HG03469 (cell line): ENCODE measurements around the gene ZIC4.
A peak's percentile ranks its signal among the peaks of the same experiment; 100 is the strongest.

Experiments used
- ATAC-seq: cut with Tn5 transposase; IDR thresholded peaks from one replicate; pipeline ENCODE4 v1.9.1; 2021; ENCODE audit warnings: mild to moderate bottlenecking, moderate library complexity, moderate number of reproducible peaks; ENCODE audit not compliant: unreplicated experiment

ZIC4 gene

DNA sequence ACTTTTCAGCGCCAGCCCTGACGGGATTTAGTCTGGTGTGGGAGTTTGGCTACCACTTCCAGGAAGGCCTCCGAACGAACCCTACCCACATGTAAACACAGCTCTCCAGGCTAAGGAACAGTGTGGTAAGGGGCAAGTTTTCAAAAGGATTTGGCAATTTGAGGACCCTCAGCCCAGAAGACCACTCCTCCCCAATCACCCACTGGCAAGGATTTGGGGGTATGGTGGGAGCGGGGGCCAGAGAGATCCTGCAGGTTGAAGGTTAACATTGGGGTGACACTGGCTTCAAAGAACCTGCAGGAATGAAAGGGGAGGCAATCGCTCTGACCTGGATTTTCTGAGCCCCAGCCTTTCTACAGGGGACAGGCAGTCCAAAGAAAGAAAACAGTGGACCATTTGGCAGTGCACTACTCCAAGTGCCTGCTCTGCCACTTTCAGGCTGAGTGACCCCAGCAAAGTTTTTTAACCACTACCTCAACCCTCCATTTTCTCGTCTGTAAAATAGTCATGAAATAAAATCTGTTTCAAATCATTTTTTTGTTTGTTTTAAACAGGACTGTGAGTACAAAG, 34.5 kb downstream of the ZIC4 start:
- no peak for ATAC-seq

DNA sequence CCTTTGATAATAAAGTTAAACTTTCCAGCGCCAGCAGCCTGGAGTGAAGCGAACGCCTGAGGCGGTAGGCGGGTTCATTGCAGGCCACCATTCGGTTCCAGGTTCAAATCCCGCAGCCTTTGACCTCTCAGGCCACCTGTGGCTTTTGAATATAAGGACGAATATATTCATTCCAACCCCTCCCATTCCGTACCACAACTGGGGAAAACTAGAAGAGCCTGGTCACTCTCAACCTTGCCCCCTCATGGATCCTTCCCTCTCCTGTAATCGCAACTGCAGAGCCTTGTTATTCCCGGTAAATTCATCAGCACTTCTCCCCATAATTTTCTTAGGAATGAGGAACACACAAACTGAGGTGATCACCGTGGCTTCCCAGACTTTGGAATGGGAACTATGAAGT, 35.2 kb downstream of the ZIC4 start:
- no peak for ATAC-seq

DNA sequence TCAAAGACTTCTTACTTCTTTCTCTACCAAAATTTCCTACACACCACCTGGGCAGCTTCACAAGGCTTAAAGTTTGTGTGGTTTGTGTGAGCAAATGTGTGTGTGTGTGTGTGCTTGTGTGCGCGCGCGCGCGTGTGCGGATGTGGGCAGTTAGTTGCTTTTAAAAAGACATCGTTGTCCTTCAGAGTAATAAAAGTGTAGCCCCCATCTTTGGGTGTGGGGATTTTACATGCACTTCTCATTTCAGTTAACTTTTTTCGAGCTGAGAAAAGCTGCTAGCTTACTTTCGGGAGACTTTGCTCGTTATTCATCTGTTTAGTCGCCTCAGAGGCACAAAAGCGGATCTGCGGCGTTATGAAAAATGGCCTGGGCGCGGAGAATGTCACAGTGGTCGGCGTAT, 36.0 kb downstream of the ZIC4 start:
- ATAC-seq, result no peak

DNA sequence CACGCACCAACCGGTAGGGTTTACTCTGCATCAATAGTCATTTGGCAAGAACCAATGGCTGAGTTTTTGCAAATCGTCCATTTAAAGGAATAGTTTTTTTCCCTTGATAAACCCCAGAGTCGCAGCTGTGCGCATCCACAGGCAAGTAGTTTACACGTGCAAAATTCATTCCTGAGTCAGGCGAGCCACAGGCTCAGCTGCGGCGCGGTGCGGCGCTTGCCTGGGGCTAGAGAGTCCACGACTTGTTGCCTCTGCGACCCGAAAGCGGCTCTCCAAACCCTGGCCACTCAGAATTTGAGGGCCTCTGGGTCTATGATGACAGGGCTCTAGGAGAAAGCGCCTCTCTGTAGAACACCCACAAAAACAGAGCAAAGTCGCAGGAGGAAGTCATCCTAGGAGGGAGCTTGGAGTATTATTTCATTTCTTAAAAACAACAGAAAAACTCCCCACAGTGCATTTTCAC, 36.7 kb downstream of the ZIC4 start:
- no peak for ATAC-seq

DNA sequence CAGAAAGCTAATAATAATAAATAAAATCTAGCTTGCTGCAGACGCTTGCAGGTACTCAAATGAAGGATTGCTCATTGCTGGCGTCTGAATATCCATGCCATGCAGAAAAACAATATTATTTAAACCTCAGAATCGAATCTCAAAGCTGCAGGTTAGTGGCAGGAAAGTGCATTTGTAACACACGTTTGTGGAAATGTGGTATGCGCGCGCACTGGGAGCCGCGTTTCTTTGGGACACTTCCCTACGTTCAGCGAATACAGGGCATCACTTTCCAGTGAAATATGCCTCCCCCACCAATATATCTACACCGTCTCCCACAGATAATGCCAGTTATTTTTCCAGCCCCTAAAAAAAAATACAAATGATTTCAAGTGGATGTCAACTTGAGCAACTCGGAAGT, 37.1 kb downstream of the ZIC4 start:
- no peak for ATAC-seq

DNA sequence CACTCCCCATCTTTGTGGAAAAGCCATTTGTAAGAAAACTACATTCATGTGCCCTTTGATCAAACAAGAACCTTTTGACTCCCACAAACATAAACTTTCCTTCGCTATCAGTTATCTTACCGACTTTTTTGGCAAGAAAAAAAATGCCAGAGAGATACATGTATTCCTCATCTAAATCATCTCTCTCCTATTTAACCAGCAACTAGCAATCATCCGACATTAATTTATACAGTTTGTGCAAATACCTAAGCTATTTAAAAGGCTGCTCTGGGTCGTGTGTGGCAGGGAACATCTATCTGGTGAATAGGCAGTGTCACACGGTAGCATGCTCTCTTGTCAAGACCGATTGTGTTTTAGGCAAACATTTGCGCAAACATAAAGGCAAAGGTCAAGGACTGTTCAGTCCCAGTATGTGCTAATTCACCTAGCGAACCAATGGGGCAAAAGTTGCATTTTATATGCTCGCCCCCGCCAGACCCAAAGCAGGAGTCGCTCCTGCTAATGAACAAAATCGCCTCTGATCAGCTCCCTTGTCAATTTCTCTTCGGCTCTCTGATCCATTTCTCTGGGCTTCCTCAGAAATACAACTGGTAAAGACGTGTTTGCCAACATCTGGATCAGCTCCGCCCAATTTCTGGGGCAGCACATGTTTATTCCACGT, 37.7 kb downstream of the ZIC4 start:
- ATAC-seq, result no peak

DNA sequence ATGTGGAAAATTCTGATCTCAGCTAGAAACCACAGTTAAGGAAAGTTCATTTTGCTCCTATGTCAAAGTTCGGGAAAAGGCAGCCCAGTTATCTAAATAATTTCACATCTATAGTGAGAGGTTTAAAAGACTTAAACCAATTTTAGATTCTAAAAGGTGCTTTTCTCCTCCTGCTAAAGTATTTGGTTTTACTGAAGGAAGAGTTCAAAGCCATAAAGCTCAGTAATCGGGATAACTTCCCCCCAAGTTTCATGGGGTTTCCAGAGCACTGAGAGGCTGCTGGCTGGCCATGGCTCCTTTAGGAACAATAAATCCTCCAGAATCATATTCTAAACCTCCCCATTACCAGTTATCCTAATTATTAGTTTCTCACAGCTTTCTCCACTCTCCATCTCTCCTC, 38.2 kb downstream of the ZIC4 start:
- no peak for ATAC-seq

DNA sequence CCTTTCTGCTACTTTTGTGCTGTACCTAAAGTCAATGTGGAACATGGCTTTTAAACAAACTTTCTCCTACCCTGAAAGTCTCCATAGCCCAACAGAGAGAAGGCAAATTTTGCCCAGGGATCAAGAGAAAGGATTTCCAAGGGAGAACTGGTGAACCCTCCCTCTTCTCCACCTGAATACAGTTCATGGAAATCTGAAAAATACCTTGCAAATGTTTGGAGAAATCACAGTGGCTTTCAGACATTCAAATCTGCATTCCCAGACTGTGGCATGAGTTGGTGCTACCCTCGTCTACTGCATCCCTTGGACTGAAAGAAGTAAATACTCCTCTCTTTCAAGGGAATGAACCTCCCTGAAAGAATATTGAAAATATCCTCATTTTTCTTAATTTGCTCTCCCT, 38.7 kb downstream of the ZIC4 start:
- no peak for ATAC-seq

DNA sequence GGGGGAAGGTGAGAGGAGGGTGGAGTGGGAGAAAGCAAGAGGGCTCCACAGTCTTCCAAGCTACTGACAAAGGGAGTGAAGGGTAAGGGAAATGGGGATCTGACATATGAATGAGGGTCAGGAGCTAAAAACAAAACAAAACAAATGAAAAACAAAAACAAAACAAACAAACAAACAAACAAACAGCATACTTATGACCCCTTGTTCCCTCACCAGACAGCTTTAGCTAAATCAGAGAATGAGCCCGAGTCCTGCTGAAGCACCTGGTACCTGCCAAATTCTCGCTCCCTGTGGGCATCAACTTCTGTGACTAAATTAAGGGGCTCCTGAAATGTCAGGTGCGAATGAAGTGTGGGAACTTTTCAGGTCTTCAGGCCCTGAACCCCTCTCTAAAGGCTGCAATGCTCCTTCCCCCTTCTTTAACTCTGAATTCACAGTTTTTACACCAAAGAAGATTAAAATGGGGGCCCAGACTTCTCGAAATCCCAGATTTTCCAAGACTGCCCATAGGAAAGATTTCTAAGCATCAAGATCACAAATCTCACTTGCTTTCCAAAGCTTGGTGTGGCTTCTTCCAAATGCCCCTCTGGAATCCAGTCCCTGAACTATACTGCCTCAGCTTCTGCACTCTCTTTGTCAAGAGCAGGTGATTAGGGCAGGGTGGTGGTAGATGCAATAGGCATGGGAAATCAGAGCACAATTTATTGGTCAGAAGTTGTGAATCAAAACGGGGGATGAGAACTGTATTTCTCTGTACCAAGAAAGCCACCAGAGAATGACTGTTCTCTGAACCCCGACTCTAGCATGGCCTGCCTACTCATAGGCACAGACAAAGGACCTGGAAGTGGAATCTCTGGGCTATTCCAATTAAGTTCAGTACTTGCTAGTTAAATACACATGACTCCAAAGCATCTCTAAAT, 40.9 kb downstream of the ZIC4 start:
- ATAC-seq, result no peak

DNA sequence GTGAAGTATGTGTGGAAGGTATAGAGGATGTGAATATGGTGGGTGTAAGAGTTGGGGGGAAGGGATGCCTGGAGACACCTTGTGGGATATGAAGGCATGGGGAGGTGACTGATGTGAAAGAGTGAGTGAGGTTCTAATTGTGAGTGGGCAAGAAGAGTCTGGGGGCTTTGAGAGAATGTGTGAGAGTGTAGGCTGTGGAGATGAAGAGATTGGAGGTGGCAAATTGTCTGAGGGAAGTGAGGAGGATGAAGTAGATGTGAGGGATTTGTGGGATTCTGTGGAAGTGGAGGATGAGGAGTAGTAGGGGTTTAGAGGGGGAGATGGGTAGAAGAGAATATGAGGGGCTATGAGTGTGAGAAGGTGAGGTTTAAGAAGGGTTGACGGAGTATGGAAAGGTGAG, 41.6 kb downstream of the ZIC4 start:
- ATAC-seq, result no peak

DNA sequence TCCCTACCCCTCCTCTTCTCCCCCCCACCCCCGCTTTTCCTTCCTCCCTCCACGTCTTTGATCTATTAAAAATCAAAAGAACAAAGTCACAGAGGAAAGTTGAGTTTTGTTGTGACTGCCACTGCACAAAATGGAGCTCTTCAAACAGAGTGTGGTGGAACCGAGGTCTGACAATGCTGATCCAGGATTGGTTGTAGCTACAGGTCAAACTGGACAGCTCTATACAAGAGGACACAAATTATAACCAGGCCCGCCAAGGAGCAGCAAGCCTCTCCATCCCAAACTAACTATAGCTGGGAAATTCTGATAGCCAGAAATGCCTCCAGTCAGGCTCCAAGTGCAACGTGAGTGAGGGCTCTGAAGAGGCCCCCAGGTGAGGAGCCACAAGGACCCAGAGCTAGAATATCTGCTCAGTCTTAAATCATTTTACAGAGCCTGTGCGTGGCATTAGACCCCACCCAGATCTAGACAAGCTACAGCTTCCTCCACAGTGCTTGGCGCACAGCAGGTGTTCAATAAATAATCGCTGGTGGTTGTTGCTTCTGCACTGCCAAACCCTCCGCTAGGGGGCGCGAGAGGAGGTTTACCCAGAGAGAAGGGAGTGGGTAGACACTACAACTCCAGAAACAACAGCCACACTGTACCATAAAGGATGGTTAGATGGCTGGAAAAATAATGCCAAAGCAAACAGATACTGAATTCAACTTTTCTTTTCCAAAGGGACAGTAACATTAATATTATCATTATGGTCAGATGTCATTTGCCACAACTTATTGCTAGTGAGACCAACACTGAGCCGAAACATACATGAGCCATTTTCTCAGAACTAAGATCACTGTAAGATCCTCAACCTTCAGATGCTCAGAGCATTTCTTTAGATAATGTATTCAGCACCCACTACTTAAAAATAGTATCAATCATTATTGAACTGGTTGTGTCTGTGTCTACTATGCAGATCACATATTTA, 44.6 kb downstream of the ZIC4 start:
- ATAC-seq, result peak; percentile 75

DNA sequence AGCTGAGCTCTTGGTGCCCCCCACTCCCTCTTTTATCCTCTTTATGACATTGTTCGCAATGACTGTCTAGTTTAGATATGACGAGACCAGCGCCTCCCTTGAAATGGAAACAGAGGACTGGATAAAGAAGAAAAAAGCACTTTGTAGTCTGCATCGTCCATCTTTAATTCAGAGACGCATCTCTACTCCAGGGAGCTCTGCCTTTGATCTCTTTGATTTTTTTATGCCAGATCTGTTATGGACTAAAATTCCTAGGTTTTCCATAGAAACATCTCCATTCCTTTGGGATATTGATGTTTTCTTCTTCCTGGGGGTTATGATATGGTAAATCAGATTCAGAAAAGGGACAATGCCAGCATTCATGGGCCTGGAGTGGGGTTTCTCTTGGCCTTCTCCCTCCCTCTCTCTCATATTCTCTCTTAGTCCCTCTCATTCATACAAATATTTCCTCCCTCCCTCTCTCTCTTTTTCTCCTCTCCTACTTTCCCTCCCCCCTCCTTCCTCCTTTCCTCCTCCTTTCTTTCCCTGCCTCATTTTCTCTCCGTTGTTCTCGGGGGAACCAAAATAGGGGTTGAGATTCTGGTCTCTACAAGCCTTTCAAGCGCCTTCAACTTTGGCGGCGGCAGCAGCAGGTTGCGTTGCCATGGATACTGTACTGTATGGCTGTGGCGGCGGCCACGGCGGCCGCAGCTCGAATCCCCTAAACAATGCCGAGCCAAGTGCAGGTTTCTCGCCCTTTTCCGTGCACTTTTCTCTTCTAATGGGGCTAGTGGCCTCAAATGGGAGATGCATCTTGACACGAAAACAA, 45.5 kb downstream of the ZIC4 start:
- ATAC-seq, result no peak

DNA sequence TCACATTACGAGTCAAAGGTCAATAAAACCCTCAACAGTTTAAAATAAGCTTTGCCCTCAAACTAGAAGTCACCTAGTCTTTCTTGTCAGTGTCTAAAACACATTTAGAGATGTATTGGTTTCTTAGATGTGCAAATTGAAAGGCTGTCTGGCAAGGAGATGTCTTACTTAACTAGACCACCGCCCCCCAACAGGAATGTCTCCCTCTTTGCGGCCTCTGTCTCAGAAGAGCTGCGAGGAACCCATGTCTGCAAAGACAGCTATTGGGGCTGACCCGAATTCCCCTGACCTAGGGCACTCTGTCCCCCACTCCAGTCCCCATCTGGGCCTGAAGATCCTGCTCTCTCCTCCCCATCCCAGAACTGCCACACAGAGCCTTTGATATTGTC, 46.3 kb downstream of the ZIC4 start:
- no peak for ATAC-seq

DNA sequence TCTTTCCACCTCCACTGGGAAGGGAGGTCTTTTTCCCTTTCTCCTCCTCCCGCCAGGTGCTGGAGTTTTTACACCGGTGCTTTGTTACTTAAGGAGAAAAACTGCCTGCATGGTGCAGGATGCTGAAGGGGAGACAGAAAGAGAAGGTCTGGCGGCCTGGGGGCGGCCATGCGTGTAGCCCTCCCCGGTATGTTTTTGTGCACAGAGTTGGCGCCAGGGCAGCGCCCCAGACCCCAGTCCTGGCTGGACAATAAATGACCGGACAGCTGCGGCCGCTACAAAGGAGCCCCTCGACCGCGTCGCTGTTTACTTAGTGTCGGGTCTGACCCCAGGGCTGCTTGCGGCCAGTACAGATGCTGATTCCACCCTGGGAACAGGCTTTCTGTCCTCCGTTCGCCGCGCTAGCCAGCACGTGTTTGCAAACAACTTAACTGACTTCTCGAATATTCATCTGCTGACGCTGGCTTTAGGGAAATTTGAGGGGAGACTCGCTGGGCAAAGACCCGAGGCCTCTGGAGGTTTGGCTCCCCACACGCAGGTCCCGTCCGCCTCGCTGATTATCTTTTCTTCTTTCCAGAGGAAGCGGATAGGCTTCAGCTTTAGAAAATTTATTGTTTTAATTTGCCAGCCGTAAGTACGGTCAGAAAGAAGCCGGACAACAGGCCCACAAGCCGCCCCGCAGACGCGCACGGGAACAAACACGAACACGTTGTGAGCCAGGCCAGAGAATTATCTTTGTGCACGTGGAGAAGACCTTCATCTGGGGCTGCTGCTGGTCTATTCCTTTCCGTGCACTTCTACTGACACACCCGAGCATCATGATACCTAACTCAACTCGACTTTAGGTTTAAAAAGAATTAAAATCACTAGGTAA, 46.9 kb downstream of the ZIC4 start:
- ATAC-seq, result no peak

DNA sequence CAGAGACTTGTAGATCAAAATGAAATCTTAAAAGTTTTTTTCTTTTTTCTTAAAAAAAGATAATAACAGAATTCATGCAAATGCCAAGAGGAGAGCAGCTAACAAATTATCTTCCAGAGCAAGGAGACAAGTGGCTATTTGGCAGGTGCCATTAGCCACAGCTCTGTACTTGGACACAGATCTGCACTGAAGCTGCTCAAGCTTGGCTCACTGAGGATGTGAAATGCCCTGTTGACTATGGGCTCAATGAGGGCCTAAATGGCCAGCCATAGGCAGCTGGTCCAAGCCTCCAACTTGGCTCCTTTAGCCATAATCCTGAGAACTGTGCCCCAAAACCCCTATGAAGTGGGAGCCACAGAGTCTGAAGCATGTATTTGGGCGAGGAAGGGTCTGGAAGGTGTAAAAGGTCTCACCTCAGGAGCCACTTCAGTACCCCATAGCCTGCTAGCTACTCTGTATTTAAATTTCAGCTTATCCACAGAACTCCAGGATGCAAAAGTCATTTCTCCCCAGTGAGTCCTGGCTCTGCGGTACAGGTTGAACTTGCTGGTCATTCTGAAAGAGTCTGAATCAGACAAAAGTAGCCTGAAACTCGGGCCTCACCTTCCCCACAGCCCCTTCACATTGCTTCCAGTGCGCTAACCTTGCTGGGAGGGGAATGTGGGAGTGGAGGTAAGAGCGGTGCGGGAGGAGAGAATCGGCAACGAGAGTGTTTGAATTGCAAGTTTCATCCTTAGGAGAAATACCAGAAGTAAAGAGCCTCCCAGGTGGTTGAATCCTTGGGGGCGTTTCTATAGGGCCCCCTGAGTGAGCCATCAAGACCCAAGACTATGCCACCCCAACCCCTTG, 48.0 kb downstream of the ZIC4 start:
- ATAC-seq, result no peak

DNA sequence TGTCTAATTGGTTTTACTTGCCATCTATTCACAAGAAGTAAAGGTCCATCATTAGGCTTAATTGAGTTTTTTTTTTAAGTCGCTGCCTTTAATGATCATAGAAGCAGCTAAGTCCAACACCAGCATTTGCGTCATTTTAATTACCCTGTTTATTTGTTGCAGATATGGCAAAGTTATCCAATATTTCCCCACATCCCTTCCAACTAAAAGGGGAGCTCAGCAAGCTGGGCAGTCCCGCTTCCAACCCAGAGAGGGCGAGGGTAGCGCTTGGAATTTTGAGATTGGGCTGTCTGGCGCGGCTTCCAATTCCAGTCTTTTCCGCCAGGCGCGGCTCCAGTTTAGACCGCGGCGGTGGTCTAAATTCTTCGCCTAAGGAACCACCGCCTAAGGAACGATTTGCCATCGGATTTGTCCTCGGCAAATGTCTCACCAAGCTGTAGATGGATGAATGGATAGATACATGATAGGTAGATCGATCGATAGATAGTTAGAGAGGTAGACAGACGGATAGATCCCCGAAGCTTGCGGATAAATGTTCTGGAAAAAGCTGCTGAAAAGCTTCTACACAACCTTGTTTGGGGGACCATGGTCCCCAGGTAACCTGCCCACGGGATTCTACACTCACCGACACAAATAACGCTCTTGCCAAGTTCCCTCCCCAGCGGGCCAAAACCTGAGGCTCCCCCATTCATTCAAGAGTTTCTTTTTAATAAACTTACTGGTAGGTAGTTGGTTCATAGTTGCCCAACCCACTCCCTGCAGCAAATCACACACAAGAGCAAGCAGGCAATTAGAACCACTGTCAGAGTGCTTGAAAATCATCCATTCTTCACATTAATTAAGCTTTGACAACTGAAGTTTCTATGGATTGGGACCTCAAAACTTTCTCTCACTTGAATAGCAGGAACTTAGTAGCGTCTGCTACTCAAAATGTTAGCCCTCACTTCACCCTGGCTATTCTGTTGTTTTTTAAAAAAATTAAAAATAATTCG, 49.1 kb downstream of the ZIC4 start:
- no peak for ATAC-seq
